Stimulated activated CD8-positive, alpha-beta memory T cell treated with anti-CD3 and anti-CD28 coated beads, Interleukin-4, amount 100 ng/mL, for 1 hour (primary cell): ENCODE results near the gene ABCA10.
"Not testable (repeated sequence)": the region's sequence is repeated elsewhere in the genome, so short reads cannot be mapped to it uniquely, and the experiment has no call there.

ENCODE experiments used
- DNase-seq, 2 donors: peaks; one replicate each; pipeline ENCODE4 v3.0.0-alpha.2; 2020; ENCODE audit warnings: low read depth in 2 of 2, low spot score in 1 of 2

Gene ABCA10

DNA sequence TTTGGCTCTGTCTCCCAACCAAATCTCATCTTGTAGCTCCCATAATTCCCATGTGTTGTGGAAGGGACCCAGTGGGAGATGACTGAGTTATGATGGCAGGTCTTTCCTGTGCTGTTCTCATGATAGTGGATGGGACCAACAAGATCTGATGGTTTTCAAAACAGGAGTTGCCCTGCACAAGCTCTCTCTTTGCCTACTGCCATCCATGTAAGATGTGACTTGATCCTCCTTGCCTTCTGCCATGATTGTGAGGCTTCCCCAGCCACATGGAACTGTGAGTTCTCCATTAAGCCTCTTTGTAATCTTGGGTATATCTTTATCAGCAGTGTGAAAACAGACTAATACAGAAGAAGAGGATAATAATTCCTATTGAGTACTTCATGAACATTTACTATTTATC, 60.0 kb downstream of the ABCA10 start:
- not testable (repeated sequence) for DNase-seq

GRCh38 chr17:69166957-69167356, 61.7 kb downstream of the ABCA10 start:
- no peak for DNase-seq

DNA sequence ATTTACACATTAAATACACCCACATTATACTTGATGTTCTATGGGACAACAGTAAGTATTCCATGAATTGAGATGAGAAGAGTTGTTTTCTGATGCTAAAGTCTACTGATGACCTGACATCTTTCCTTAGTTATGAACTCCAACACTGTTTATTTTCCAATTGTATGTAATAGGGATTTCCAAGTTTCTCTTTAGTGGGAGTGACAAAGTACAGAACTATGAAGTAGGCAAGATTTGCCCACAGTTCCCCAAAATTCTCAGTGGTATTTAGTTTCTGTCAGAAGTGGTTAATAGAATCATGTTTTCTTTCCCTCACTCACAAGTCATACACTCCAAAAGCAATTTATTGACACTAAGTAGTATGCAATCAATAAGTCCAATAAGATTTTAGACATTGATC, 64.4 kb downstream of the ABCA10 start:
- DNase-seq, result no peak

DNA sequence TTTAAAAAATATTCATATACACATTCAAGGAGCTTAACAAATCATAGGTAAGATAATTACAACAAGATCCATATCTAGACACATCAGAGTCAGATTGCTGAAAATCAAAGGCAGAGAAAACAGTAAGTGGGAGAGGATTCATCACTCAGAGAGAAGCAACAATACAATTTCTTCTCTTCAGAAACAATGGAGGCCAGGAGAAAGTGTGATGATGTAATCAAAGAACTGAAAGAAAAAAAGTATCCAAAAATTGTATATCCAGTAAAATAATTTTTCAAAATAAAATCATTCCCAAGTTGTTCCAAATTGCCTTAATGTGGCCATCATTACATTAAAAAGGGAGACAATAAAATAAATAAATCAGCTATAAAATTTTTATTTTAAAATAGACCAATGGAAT, 69.2 kb downstream of the ABCA10 start:
- no peak for DNase-seq

- no peak for DNase-seq
Observed at GRCh38 chr17:69154267-69154666, 74.4 kb downstream of the ABCA10 start.

GRCh38 chr17:69150333-69150732, 78.3 kb downstream of the ABCA10 start:
- DNase-seq, result no peak

DNA sequence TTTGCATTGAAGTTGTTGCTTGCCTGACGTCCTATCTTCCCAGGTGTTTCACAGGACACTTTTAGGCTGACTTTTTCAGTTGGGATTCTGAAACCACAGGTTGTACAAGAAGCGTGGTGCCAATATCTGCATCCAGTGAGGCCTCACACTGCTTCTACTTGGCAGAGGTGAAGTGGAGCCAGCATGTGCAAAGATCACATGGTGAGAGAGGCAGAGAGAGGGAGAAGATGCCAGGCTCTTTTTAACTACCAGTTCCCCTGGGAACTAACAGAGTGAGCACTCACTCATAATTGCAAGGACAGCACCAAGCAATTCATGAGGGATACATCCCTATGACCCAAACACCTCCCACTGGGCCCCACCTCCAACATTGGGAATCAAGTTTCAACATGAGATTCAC, 81.2 kb downstream of the ABCA10 start:
- no peak for DNase-seq

GRCh38 chr17:69144331-69145255, 84.0 kb downstream of the ABCA10 start:
- DNase-seq, result no peak

- no peak for DNase-seq
Observed at GRCh38 chr17:69143683-69144231, 84.9 kb downstream of the ABCA10 start.

DNA sequence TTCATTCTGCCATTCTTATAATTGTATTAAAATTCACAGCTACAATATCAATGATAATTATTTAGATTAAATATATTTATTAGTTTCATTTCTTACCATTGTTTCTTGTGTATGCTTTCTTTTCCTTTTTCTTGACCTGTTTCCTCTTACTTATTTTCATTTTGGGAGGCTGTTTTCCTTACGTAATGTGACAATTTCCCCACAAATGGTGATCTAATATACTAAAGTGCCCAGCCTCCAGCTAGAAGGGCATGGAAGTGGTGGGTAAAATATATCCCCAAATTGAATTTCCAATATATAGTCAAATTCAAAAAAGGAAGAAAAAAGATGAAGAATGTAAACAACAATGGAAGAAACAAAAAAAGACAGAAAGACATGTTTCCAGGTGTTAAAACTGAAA, 85.5 kb downstream of the ABCA10 start:
- no peak for DNase-seq

GRCh38 chr17:69142175-69142802, 86.3 kb downstream of the ABCA10 start:
- no peak for DNase-seq

GRCh38 chr17:69141431-69142174, 87.0 kb downstream of the ABCA10 start, which contains the start of gene ABCA6:
Gene ABCA6, minus strand, starts transcription at chr17:69141895. Its CDS starts 1,192 bp downstream, at chr17:69140703.
- no peak for DNase-seq

DNA sequence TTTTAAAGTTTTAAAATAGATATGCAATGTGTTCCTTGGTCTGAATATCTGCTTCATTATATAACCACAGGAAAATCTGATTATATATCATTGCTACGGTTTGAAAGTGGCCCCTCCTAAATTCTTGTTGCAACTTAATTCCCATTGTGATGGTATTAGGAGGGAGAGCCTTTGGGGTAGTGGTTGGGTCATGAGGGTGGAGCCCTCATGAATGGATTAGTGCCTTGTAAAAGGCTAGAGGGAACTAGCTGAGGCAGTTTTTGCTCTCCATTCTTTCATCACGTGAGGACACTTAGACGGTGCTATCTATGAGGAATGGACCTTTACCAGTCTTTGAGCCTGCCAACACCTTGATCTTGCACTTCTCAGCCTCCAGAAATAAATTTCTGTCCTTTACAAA, 94.5 kb downstream of the ABCA10 start:
- DNase-seq, result no peak

DNA sequence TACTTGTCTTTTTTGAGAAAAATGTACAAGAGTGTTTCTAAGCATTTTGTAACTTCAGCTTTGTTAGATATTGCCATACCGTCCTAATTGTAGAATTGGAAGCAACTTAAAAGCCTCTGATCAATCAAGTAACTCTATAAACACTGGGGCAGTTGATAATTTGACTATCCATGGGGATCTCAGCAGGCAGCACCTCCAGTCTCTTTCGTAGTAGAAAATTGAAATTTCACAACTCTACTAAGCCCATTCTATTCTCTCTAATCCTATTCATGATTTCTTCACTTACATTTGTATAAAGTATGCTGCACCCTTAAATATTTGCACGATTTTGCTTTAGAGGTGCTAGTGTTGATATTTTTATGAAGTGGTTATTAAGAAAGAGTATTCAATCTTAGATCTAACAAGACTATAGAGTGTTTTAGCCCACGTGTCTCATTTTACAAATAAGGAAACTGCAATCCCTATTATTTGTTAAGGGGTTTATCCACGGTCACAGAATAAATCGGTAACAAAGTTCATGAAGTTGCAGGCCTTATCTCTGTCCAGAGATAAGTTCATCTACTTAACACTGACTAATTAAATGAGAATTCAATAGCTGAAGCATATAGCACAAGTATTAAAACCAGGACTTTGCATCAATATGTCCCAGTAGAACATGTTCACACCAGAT, 97.9 kb downstream of the ABCA10 start:
- no peak for DNase-seq

GRCh38 chr17:69123626-69124025, 105.0 kb downstream of the ABCA10 start:
- DNase-seq, result no peak

GRCh38 chr17:69122065-69122464, 106.6 kb downstream of the ABCA10 start:
- DNase-seq, result no peak

GRCh38 chr17:69117855-69118784, 110.5 kb downstream of the ABCA10 start:
- DNase-seq, result no peak

DNA sequence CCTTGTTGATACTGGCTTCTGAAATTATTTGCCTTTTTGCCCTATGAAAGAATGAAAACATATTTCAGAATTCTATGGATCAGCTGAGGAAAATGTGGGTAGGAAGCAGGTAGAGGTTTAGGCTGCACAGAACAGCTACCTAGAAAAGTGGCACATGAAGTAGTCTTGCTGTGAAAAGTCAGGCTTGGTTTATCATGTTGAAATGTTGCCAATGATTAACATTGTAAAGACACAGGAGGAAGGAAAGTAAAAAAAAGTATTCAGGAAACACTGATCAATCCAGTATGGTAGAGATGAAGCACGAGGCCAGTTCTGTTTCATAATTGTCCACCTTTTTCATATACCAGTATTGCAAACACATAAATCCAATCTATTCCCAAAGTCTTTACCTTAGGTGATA, 116.8 kb downstream of the ABCA10 start:
- DNase-seq, result no peak

DNA sequence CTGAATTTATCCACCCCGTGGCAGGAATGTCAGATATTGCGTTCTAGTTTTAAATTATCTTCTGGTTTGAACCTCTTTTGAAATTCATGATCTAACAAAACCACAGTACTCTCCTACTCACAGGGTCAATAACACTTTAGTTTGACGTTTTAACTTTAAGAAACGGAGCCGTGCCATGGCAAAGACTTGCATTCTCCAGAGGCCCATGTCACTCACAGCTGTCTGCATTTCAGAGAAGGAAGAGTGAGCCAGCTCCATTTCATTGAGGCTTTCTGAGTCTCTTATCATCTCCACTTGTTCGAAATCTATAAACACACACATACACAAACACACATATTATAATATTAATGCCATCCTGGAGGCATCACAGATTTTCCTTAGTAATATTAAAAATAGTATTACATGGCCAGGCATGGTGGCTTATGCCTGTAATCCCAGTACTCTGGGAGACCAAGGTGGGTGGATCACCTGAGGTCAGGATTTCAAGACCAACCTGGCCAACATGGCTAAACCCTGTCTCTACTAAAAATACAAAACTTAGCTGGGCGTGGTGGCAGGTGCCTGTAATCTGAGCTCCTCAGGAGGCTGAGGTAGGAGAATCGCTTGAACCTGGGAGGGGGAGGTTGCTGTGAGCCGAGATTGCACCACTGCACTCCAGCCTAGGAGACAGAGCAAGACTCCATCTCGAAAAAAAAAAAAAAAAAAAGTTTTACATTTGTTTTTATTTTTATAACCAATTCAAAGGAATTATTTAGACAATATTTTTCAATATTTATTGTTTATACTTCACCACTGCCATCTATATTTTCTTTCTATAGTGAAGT, 122.5 kb downstream of the ABCA10 start:
- DNase-seq, result no peak
